HG03342 (cell line): ENCODE measurements around the gene CPSF3.
"Not testable (repeated sequence)": the region's sequence is repeated elsewhere in the genome, so short reads cannot be mapped to it uniquely, and the experiment has no call there.

Experiments used
- ATAC-seq: cut with Tn5 transposase; IDR thresholded peaks from one replicate; pipeline ENCODE4 v1.9.1; 2021; ENCODE audit warnings: mild to moderate bottlenecking, moderate library complexity; ENCODE audit not compliant: unreplicated experiment

CPSF3 gene

GRCh38 chr2:9498210-9498609, 74.8 kb downstream of the CPSF3 start:
- no peak for ATAC-seq

GRCh38 chr2:9508931-9509330, 85.5 kb downstream of the CPSF3 start:
- no peak for ATAC-seq

- not testable (repeated sequence) for ATAC-seq
Measured at GRCh38 chr2:9513946-9514345, 90.5 kb downstream of the CPSF3 start.

GRCh38 chr2:9517118-9517782, 93.8 kb downstream of the CPSF3 start:
- ATAC-seq, result no peak

GRCh38 chr2:9518163-9518562, 94.7 kb downstream of the CPSF3 start:
- no peak for ATAC-seq

- no peak for ATAC-seq
Measured at GRCh38 chr2:9518780-9519179, 95.3 kb downstream of the CPSF3 start.

GRCh38 chr2:9519250-9519649, 95.8 kb downstream of the CPSF3 start:
- no peak for ATAC-seq
